ENCODE data around the gene HSD17B2.

GRCh38 chr16:82033683-82034300 is 1.3 kb upstream of the HSD17B2 start:
- TF ChIP-seq TAF1 (IDR thresholded peaks at IDR 0.05; ENCODE audit: low read depth) (no peak), NFIC (IDR thresholded peaks at IDR 0.05) (no peak), CREB1 (IDR thresholded peaks at IDR 0.05; ENCODE audit: low read depth) (no peak), EP300 (IDR thresholded peaks at IDR 0.05; ENCODE audit: borderline replicate concordance) (no peak), USF1 (IDR thresholded peaks at IDR 0.05) (no peak), EGR1 (IDR thresholded peaks at IDR 0.05) (no peak), RAD21 (IDR thresholded peaks at IDR 0.05; ENCODE audit: low read depth) (no peak), YY1 (IDR thresholded peaks at IDR 0.05; ENCODE audit: low read depth) (no peak), TCF12 (IDR thresholded peaks at IDR 0.05; ENCODE audit: low read depth) (no peak)
- TF ChIP-seq, protein P1, sequence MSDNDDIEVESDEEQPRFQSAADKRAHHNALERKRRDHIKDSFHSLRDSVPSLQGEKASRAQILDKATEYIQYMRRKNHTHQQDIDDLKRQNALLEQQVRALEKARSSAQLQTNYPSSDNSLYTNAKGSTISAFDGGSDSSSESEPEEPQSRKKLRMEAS (IDR thresholded peaks at IDR 0.05) = no peak
- TF ChIP-seq, protein P2, sequence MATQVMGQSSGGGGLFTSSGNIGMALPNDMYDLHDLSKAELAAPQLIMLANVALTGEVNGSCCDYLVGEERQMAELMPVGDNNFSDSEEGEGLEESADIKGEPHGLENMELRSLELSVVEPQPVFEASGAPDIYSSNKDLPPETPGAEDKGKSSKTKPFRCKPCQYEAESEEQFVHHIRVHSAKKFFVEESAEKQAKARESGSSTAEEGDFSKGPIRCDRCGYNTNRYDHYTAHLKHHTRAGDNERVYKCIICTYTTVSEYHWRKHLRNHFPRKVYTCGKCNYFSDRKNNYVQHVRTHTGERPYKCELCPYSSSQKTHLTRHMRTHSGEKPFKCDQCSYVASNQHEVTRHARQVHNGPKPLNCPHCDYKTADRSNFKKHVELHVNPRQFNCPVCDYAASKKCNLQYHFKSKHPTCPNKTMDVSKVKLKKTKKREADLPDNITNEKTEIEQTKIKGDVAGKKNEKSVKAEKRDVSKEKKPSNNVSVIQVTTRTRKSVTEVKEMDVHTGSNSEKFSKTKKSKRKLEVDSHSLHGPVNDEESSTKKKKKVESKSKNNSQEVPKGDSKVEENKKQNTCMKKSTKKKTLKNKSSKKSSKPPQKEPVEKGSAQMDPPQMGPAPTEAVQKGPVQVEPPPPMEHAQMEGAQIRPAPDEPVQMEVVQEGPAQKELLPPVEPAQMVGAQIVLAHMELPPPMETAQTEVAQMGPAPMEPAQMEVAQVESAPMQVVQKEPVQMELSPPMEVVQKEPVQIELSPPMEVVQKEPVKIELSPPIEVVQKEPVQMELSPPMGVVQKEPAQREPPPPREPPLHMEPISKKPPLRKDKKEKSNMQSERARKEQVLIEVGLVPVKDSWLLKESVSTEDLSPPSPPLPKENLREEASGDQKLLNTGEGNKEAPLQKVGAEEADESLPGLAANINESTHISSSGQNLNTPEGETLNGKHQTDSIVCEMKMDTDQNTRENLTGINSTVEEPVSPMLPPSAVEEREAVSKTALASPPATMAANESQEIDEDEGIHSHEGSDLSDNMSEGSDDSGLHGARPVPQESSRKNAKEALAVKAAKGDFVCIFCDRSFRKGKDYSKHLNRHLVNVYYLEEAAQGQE (IDR thresholded peaks at IDR 0.05; ENCODE audit: low read depth) = no peak
